ENCODE measurements around the gene SGCG. TPM values are rescaled to one million over a fixed set of nuclear protein-coding genes. Genes with fewer than 3 reads are reported as not detected.

SGCG gene
- total and polyA plus RNA-seq, 2 of the 4 experiments (the other 2 are of a cell fraction) = under 0.01 TPM; not detected in 1

DNA sequence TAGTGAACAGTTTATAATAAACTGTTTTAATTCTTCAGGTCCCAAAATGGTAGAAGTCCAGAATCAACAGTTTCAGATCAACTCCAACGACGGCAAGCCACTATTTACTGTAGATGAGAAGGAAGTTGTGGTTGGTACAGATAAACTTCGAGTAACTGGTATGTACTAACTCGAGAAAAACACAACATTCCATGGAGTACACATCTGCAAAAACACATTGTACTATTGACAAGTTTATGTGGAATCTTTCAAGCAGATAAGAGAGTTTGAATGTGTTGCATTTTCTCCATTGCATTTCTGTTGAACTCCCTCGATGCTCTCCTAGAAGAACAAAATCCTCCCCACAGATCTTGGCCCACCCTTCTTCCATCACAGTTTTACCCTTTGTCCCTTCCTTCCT lies 98.5 kb downstream of the SGCG start:
- Histone ChIP-seq H3K79me1 (ENCODE audit: low read depth in 1 of 2, low read length in 2 of 2) (no peaks in the 10 kb centered on the region), H3K9me1 (ENCODE audit: insufficient read depth, low read length) (no peaks in the 10 kb centered on the region), H4K5ac (ENCODE audit: low read depth, low read length) (no peak overlapping the region), H3K36me3 (ENCODE audit: control insufficient read depth, insufficient read depth, low read length) (no peaks in the 10 kb centered on the region), H2AFZ (replicated peaks; ENCODE audit: low read length, poor library complexity) (no peak overlapping the region), H4K8ac (ENCODE audit: low read depth in 2 of 2, low read length in 2 of 2) (no peak overlapping the region), H3K4me2 (ENCODE audit: low read depth, low read length) (no peak overlapping the region), H4K20me1 (ENCODE audit: insufficient read depth, low read length) (no peaks in the 10 kb centered on the region), H3K27me3 (ENCODE audit: control insufficient read depth, insufficient read depth, low read length) (no peaks in the 10 kb centered on the region), H2BK15ac (ENCODE audit: low read depth, low read length) (no peak overlapping the region), H3K23ac (ENCODE audit: low read depth, low read length) (no peak overlapping the region), H3K56ac (ENCODE audit: extremely low read depth, insufficient read depth, low read length) (no peak overlapping the region), H2AK5ac (ENCODE audit: low read depth, low read length) (no peak overlapping the region), H3K4ac (ENCODE audit: low read depth, low read length) (no peak overlapping the region), H2BK20ac (ENCODE audit: low read depth, low read length) (no peak overlapping the region), H3K27ac (ENCODE audit: insufficient read depth, low read length) (no peak overlapping the region), H3K9me3 (ENCODE audit: control insufficient read depth, insufficient read depth, low read length) (no peaks in the 10 kb centered on the region), H2BK5ac (ENCODE audit: low read depth, low read length, poor library complexity, severe bottlenecking) (no peak overlapping the region), H4K91ac (ENCODE audit: insufficient read depth, low read depth, low read length) (no peak overlapping the region), H2BK120ac (ENCODE audit: low read depth, low read length) (no peak overlapping the region), H3K14ac (replicated peaks; ENCODE audit: low read depth, low read length) (no peak overlapping the region), H3K4me3 (ENCODE audit: insufficient read depth, low read depth, low read length) (no peak overlapping the region), H3K9ac (ENCODE audit: low read depth, low read length) (no peak overlapping the region), H3K18ac (ENCODE audit: low read depth, low read length) (no peak overlapping the region), H3K4me1 (ENCODE audit: control insufficient read depth, insufficient read depth, low read length) (no peaks in the 10 kb centered on the region), H2AK9ac (replicated peaks; ENCODE audit: low read depth, low read length, poor library complexity) (no peak overlapping the region)
- dilution Hi-C loops (cut with HindIII; ENCODE audit: low sequenced_read_pairs, unreplicated experiment) (no loop called here), in situ Hi-C loops (cut with MboI; ENCODE audit: low sequenced_read_pairs) (no loop called here), intact Hi-C loops (cut with micrococcal nuclease) (no loop called here)
- ATAC-seq (ENCODE audit: low read depth) = no peak
- no peak for TF ChIP-seq RFX5 (IDR thresholded peaks at IDR 0.05; ENCODE audit: low read depth, low read length)
- TF ChIP-seq, protein P1, sequence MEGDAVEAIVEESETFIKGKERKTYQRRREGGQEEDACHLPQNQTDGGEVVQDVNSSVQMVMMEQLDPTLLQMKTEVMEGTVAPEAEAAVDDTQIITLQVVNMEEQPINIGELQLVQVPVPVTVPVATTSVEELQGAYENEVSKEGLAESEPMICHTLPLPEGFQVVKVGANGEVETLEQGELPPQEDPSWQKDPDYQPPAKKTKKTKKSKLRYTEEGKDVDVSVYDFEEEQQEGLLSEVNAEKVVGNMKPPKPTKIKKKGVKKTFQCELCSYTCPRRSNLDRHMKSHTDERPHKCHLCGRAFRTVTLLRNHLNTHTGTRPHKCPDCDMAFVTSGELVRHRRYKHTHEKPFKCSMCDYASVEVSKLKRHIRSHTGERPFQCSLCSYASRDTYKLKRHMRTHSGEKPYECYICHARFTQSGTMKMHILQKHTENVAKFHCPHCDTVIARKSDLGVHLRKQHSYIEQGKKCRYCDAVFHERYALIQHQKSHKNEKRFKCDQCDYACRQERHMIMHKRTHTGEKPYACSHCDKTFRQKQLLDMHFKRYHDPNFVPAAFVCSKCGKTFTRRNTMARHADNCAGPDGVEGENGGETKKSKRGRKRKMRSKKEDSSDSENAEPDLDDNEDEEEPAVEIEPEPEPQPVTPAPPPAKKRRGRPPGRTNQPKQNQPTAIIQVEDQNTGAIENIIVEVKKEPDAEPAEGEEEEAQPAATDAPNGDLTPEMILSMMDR (conservative IDR thresholded peaks at IDR 0.05; ENCODE audit: low read depth, low read length) = no peak
- no peak for TF ChIP-seq BHLHE40 (IDR thresholded peaks at IDR 0.05; ENCODE audit: low read depth, low read length)
- no peak for TF ChIP-seq MXI1 (IDR thresholded peaks at IDR 0.05; ENCODE audit: borderline replicate concordance, low read depth, low read length)
- no peak for TF ChIP-seq RCOR1 (IDR thresholded peaks at IDR 0.05; ENCODE audit: insufficient replicate concordance, low read length)
- no peak for TF ChIP-seq RAD21 (IDR thresholded peaks at IDR 0.05; ENCODE audit: low read length)
- no peak for TF ChIP-seq MAZ (IDR thresholded peaks at IDR 0.05; ENCODE audit: borderline replicate concordance, low read depth, low read length)
- TF ChIP-seq NFE2L2 (IDR thresholded peaks at IDR 0.05; ENCODE audit: low read depth, low read length) = no peak
- no peak for TF ChIP-seq CHD1 (IDR thresholded peaks at IDR 0.05; ENCODE audit: low read depth, low read length)
- no peak for TF ChIP-seq FOS (IDR thresholded peaks at IDR 0.05; ENCODE audit: low read depth, low read length)
- TF ChIP-seq, protein P2, sequence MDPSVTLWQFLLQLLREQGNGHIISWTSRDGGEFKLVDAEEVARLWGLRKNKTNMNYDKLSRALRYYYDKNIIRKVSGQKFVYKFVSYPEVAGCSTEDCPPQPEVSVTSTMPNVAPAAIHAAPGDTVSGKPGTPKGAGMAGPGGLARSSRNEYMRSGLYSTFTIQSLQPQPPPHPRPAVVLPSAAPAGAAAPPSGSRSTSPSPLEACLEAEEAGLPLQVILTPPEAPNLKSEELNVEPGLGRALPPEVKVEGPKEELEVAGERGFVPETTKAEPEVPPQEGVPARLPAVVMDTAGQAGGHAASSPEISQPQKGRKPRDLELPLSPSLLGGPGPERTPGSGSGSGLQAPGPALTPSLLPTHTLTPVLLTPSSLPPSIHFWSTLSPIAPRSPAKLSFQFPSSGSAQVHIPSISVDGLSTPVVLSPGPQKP (IDR thresholded peaks at IDR 0.05; ENCODE audit: borderline replicate concordance, low read depth, low read length) = no peak
- TF ChIP-seq POLR2A (IDR thresholded peaks at IDR 0.05; ENCODE audit: low read depth, low read length) = no peak
- ChIA-PET CTCF (no interaction called here), POLR2A (ENCODE audit: unreplicated experiment) (no interaction called here)
- WGBS, 2 experiments (ENCODE audit: extremely low coverage in 2 of 2, insufficient read length in 1 of 2) = 80% methylated on average over 1 of the region's 5 CpGs; no CpG with 5 or more reads in 1 of the 2 experiments
- BruUV-seq (replicated peaks) = no TSS peak
- DNase-seq = no peak
